HG03159 (cell line): ENCODE data around the gene KRIT1.
"Not testable (repeated sequence)": the region's sequence is repeated elsewhere in the genome, so short reads cannot be mapped to it uniquely, and the experiment has no call there.

ENCODE experiments used
- ATAC-seq: cut with Tn5 transposase; IDR thresholded peaks from one replicate; pipeline ENCODE4 v1.9.1; 2021; ENCODE audit warnings: mild to moderate bottlenecking, moderate library complexity; ENCODE audit not compliant: unreplicated experiment

The KRIT1 gene

GRCh38 chr7:92250603-92251002 is 4.9 kb upstream of the KRIT1 start:
- no peak for ATAC-seq

- ATAC-seq: peak; percentile 35
These were observed 817 bp upstream of the KRIT1 start for GRCh38 chr7:92246360-92247101.

- no peak for ATAC-seq
These were observed 767 bp downstream of the KRIT1 start for GRCh38 chr7:92244808-92245486.

DNA sequence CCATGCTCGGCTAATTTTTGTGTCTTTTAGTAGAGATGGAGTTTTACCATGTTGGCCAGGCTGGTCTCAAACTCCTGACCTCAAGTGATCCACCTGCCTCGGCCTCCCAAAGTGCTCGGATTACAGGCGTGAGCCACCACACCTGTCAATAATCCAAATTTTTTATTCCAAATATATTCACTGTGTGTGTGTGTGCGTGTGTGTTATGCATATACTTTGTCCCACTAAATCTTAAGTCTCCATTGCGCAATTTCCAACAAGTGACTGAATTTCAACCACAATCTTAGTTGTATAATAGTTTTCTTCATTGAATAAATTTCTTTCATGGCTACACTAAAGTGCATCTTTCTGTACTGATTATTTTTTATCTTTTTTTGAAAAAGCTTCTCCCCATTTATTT is 2.7 kb downstream of the KRIT1 start:
- no peak for ATAC-seq

DNA sequence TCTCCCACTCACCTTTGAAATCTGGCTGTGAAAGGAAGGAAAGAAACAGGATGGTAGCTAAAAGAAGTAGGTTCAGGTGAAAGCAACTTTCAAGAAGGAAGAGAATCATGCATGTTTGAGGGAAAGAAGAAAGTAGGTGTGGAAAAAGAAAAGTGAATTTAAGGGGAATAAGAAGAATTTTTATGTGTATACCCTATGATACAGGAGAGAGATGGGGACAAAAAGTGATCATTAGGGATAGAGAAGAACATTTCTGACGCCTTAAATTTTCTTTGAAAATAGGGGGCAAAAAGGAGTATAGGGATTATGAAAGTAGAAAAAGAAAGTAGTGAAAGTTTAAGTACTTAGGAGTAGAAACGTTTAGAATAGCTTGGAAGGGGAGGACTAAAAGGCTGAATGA is 15.2 kb downstream of the KRIT1 start:
- no peak for ATAC-seq

GRCh38 chr7:92228742-92229141 is 17.0 kb downstream of the KRIT1 start:
- no peak for ATAC-seq

DNA sequence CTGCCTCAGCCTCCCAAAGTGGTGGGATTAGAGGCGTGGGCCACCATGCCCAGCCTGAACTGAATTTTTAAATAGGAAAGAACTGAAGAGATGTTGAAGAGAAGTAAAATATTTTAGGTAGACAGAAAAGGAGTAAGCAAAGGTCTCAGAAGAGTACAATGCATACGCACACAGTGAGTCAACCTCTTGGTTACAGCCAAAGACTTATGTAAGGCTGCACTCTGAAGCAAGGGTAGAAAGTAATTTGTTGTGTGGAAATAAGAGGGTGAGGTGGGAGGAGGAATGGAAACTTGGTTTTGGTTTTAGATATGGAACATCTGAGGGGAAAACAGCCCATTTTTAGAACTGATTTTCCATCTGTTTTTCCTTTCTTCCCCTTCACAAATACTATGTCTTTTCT is 17.6 kb downstream of the KRIT1 start:
- no peak for ATAC-seq

DNA sequence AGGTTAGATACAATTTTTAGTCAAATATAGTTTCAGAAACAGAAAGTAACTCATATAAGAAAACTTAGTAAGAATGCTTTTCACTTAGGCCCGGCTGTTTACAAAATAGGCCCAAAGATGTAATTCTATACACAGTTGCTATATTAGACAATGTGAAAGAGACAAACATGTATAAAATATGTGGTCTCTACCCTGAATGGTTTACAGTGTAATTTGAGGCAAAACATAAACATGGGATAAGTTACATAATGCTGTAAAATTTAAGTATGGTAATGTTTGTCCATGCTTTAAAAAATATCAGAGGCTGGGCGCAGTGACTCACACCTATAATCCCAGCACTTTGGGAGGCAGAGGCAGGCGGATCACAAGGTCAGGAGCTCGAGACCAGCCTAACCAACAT is 18.7 kb downstream of the KRIT1 start:
- no peak for ATAC-seq

- ATAC-seq: no peak
These were observed 23.9 kb downstream of the KRIT1 start for GRCh38 chr7:92221766-92222165.

GRCh38 chr7:92206672-92207071 is 39.0 kb downstream of the KRIT1 start:
- ATAC-seq: no peak

DNA sequence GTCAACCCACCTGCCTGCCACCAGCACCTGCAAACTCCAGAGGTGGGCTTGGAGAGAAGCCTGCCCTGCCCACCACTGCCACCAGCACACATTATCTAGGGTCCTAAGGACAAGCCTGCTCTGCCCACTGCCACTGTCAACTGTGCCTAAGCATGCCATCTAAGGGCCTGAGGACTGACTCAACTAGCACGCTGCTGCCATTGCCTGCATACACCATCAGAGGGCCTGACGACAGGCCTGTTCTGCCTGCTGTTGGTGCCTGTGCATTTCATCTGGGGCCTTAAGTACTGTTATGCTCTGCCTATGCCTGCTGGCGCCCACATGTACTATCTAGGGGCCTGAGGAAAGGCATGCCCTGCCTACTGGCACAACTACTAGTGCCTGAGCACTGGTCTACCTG is 39.7 kb downstream of the KRIT1 start:
- ATAC-seq: no peak

DNA sequence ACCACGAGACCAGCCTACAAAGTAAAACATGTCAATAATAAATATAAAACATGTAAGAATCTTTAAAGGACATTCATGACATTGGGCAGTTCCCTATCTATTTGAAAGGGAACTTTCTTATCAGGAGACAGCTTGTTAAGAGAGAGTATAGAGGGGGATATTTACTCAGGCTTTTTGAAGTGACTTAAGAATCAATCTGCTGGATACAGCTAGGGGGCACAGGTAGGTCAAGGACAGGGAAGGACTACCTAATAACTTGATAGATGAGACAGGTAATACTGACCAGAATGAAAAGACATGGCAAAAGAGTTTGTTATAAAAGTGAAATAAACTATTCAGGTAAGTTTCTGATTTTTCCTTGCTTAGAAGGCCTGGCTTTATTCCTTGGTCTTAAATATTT is 44.9 kb downstream of the KRIT1 start:
- ATAC-seq: no peak

GRCh38 chr7:92192326-92192725 is 53.4 kb downstream of the KRIT1 start:
- ATAC-seq: no peak

DNA sequence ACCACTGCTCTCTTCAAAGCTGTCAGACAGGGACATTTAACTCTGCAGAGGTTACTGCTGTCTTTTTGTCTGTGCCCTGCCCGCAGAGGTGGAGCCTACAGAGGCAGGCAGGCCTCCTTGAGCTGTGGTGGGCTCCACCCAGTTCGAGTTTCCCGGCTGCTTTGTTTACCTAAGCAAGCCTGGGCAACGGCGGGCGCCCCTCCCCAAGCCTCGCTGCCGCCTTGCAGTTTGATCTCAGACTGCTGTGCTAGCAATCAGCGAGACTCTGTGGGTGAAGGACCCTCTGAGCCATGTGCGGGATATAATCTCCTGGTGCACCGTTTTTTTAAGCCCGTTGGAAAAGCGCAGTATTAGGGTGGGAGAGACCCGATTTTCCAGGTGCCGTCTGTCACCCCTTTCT is 56.5 kb downstream of the KRIT1 start:
- ATAC-seq: not testable (repeated sequence)

DNA sequence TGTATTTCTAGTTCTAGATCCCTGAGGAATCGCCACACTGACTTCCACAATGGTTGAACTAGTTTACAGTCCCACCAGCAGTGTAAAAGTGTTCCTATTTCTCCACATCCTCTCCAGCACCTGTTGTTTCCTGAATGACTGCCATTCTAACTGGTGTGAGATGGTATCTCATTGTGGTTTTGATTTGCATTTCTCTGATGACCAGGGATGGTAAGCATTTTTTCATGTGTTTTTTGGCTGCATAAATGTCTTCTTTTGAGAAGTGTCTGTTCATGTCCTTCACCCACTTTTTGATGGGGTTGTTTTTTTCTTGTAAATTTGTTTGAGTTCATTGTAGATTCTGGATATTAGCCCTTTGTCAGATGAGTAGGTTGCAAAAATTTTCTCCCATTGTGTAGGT is 61.4 kb downstream of the KRIT1 start:
- not testable (repeated sequence) for ATAC-seq

- peak; percentile 98 for ATAC-seq
These were observed 66.5 kb downstream of the KRIT1 start, which contains the start of gene LRRD1 for GRCh38 chr7:92178928-92179924. Gene LRRD1 (minus strand): TSS chr7:92179142. CDS start chr7:92165202, 13,940 bp downstream.

GRCh38 chr7:92177362-92177761 is 68.4 kb downstream of the KRIT1 start:
- no peak for ATAC-seq

GRCh38 chr7:92169529-92169928 is 76.2 kb downstream of the KRIT1 start:
- ATAC-seq: not testable (repeated sequence)

DNA sequence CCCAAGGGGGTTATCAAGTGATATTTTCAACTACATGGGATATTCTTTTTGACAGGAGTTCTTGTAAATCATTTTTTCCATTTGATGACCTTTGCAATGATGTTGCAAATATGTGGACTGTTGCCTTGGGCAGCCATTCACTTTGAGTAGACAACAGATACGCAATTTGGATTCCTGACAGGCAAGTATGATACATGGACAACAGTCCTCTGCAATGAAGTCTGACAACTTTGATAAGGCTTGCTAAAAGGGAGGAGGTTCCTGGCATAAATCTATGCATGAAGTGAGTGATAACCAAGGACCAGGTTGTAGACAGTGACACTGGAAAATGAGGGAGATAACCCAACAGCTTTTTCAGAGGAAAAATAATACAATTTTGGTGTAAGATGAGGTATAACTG is 84.4 kb downstream of the KRIT1 start:
- no peak for ATAC-seq

DNA sequence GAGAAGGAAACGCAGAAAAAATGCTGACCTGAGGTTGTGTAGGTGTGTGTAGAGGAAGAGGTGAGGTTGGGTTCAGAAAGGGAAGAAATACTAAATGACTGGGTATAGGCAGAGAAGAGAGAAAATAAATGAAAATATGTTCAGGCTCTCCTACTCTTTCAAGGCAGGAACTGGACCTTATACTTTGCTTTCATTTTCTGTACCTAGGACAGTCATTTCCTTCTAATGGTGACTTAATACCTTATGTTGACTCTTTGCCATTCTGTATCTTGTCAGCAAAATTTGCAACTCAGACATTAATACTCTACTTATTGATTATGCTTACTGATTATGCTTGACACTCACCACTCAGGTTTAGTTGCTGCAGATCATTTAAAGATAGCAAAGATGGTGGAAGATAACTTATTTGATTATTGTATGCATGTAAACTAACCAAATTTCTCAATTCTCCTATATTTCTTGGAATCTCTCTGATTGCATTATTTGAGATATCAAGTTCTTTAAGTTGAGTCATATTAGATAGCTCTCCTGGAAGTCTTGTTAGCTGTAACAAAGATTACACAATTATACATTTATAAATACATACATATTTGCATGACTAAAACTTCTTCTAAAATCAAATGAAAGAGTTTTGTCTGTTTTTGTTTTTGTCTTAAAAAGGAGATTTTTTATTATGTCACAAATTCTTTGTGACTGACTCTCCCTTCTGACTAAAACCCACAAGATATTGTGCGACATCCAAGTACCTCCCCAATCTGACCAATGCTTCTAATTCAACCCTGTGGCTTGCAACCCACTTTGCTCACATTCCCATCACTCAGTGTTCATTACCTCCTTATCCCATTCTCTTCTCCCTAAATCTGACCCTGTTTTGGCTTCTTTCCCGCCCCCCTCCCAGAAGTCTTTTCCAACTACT is 86.8 kb downstream of the KRIT1 start:
- peak; percentile 92 for ATAC-seq
